ENCODE measurements around the gene CYP2A6.
A peak's percentile ranks its signal among the peaks of the same experiment; 100 is the strongest.

The CYP2A6 gene

GRCh38 chr19:40803857-40804782 is 46.1 kb downstream of the CYP2A6 start:
- DNase-seq (ENCODE audit: low read depth in 2 of 2, low spot score in 1 of 2): peak in 1 of 2 donors; percentile 27

- no peak for DNase-seq (ENCODE audit: low read depth in 2 of 2, low spot score in 1 of 2)
These were observed 46.9 kb downstream of the CYP2A6 start for GRCh38 chr19:40803170-40803856.

- DNase-seq (ENCODE audit: low read depth in 2 of 2, low spot score in 1 of 2): no peak
These were observed 47.7 kb downstream of the CYP2A6 start for GRCh38 chr19:40802300-40803169.

- no peak for DNase-seq (ENCODE audit: low read depth in 2 of 2, low spot score in 1 of 2)
These were observed 48.6 kb downstream of the CYP2A6 start for GRCh38 chr19:40801426-40802299.

GRCh38 chr19:40800997-40801377 is 49.3 kb downstream of the CYP2A6 start:
- DNase-seq (ENCODE audit: low read depth in 2 of 2, low spot score in 1 of 2): no peak

- no peak for DNase-seq (ENCODE audit: low read depth in 2 of 2, low spot score in 1 of 2)
These were observed 49.8 kb downstream of the CYP2A6 start for GRCh38 chr19:40800339-40800996.

GRCh38 chr19:40799558-40800338 is 50.5 kb downstream of the CYP2A6 start:
- DNase-seq (ENCODE audit: low read depth in 2 of 2, low spot score in 1 of 2): no peak

GRCh38 chr19:40798683-40799557 is 51.3 kb downstream of the CYP2A6 start, which contains the start of gene EGLN2:
TSS of gene EGLN2 (plus strand) at chr19:40799191. CDS start at chr19:40800573, 1,382 bp downstream.
- peak; percentile 100 for DNase-seq (ENCODE audit: low read depth in 2 of 2, low spot score in 1 of 2)

GRCh38 chr19:40797963-40798682 is 52.1 kb downstream of the CYP2A6 start:
- peak in 1 of 2 donors; percentile 49 for DNase-seq (ENCODE audit: low read depth in 2 of 2, low spot score in 1 of 2)

- no peak for DNase-seq (ENCODE audit: low read depth in 2 of 2, low spot score in 1 of 2)
These were observed 52.9 kb downstream of the CYP2A6 start for GRCh38 chr19:40797166-40797962.
